Measurements from ENCODE around the gene CIITA.

- no peak for TF ChIP-seq GABPA (IDR thresholded peaks at IDR 0.05; ENCODE audit: low read depth)
- no peak for TF ChIP-seq POLR2AphosphoS5 (IDR thresholded peaks at IDR 0.05; ENCODE audit: low read length)
- TF ChIP-seq, protein P1, sequence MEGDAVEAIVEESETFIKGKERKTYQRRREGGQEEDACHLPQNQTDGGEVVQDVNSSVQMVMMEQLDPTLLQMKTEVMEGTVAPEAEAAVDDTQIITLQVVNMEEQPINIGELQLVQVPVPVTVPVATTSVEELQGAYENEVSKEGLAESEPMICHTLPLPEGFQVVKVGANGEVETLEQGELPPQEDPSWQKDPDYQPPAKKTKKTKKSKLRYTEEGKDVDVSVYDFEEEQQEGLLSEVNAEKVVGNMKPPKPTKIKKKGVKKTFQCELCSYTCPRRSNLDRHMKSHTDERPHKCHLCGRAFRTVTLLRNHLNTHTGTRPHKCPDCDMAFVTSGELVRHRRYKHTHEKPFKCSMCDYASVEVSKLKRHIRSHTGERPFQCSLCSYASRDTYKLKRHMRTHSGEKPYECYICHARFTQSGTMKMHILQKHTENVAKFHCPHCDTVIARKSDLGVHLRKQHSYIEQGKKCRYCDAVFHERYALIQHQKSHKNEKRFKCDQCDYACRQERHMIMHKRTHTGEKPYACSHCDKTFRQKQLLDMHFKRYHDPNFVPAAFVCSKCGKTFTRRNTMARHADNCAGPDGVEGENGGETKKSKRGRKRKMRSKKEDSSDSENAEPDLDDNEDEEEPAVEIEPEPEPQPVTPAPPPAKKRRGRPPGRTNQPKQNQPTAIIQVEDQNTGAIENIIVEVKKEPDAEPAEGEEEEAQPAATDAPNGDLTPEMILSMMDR (IDR thresholded peaks at IDR 0.05 in 2 of 3, conservative IDR thresholded peaks at IDR 0.05 in 1 of 3; ENCODE audit: control insufficient read depth in 2 of 3, extremely low read depth in 1 of 3, insufficient read depth in 1 of 3, low read depth in 3 of 3, low read length in 3 of 3): no peak
- no peak for TF ChIP-seq NR2F1 (conservative IDR thresholded peaks at IDR 0.05)
- no peak for TF ChIP-seq MAX (IDR thresholded peaks at IDR 0.05; ENCODE audit: low read depth, low read length)
- no peak for TF ChIP-seq ZNF274 (IDR thresholded peaks at IDR 0.05; ENCODE audit: insufficient read depth, insufficient read length)
- TF ChIP-seq TCF3 (IDR thresholded peaks at IDR 0.05; ENCODE audit: borderline replicate concordance, insufficient read depth, low read depth, low read length): no peak
- TF ChIP-seq YY1 (IDR thresholded peaks at IDR 0.05; ENCODE audit: low read depth, low read length): no peak
- no peak; the same call in 1 of the 2 replicates for TF ChIP-seq RUNX3 (IDR thresholded peaks at IDR 0.05; ENCODE audit: low read length)
- no peak for TF ChIP-seq EP300 (IDR thresholded peaks at IDR 0.05; ENCODE audit: borderline replicate concordance in 1 of 2, control insufficient read depth in 1 of 2, low read depth in 2 of 2, low read length in 2 of 2)
- TF ChIP-seq SP1 (IDR thresholded peaks at IDR 0.05; ENCODE audit: low read depth, low read length): no peak
- no peak for TF ChIP-seq SUZ12 (IDR thresholded peaks at IDR 0.05; ENCODE audit: unreplicated experiment)
- TF ChIP-seq RCOR1 (conservative IDR thresholded peaks at IDR 0.05; ENCODE audit: low read depth, low read length): no peak
- TF ChIP-seq PML (IDR thresholded peaks at IDR 0.05; ENCODE audit: low read length): no peak
These were observed 95.9 kb downstream of the CIITA start for GRCh38 chr16:10972819-10973464.
